ENCODE results near the gene MCTP1.
A peak's percentile ranks its signal among the peaks of the same experiment; 100 is the strongest.
"Not testable (repeated sequence)": the region's sequence is repeated elsewhere in the genome, so short reads cannot be mapped to it uniquely, and the experiment has no call there.

Gene MCTP1

DNA sequence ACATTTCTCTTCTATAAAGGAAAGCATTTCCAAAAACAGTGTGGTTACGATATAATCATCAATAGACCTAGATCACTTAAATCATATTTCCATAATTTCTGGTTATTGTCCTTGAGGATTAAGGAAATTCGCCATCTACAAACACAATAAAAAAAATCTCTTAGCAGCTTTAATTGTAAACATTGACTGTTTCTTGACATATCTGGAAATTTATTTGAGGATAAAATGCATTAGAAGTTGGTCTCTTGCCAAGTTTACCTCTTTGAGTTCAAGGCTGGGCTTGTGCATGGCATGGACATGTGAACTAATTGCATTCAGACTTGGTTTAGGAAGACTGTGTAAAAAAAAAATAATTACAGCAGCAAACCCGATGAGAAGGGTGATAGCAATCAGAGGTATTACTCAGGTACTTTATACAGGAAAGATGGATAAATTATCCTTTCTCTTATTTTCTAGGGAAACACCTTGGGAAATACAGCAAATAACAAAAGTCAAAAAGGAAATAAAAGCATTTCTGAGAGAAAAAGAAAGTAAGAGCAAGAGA is 428.6 kb downstream of the MCTP1 start:
- Histone ChIP-seq H3K9me3 (ENCODE audit: control insufficient read depth, insufficient read depth, low read length) (no peaks in the 10 kb centered on the region), H3K36me3 (ENCODE audit: insufficient read depth, low read length) (no peaks in the 10 kb centered on the region), H3K9ac (ENCODE audit: low read depth, low read length) (no peak overlapping the region), H3K4me1 (ENCODE audit: insufficient read depth, low read length) (peaks cover 26% of the 10 kb centered on the region)

DNA sequence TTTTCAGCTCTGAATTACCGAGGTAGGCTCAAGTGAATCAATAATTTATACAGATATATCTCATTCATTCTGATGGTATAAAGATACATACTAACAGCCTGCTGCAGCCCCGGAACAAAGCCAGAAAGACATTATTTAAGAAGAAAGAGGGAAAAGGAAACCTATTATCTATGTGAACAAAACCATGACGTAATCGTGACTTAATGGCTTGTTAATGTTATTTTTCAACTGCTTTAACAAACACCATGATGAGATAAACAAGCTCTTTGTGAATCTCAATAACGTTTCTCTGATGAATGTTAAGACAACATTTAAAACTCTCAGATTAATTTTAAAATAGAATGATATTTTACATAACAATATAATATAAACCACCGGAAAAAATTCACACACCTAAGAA is 429.4 kb downstream of the MCTP1 start:
- Histone ChIP-seq H3K36me3 (ENCODE audit: insufficient read depth, low read length) (no peaks in the 10 kb centered on the region), H3K4me1 (ENCODE audit: insufficient read depth, low read length) (peaks cover 26% of the 10 kb centered on the region), H3K9me3 (ENCODE audit: control insufficient read depth, insufficient read depth, low read length) (no peaks in the 10 kb centered on the region), H3K9ac (ENCODE audit: low read depth, low read length) (no peak overlapping the region)

DNA sequence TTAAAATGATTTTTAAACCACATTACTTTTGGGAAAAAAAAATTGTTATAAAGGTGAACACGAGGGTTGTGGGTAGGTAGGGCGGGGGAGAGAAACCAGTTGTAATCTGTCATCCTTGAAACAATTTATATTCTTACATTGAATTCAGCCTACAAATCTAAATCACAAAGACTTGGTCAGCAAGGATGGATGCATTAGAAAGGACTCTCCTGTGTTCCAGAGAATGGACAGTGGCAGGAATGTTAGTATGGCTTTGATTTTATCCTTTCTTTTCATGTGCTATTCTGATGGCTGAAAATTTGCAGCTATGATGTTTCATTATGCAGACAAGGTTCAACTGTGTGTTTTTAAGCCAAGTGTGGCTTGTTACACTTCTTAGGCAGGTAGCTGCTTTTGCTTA is 431.8 kb downstream of the MCTP1 start:
- Histone ChIP-seq H3K4me1 (ENCODE audit: insufficient read depth, low read length) (peaks cover 26% of the 10 kb centered on the region), H3K9ac (ENCODE audit: low read depth, low read length) (no peak overlapping the region), H3K9me3 (ENCODE audit: control insufficient read depth, insufficient read depth, low read length) (no peaks in the 10 kb centered on the region), H3K36me3 (ENCODE audit: insufficient read depth, low read length) (no peaks in the 10 kb centered on the region)

DNA sequence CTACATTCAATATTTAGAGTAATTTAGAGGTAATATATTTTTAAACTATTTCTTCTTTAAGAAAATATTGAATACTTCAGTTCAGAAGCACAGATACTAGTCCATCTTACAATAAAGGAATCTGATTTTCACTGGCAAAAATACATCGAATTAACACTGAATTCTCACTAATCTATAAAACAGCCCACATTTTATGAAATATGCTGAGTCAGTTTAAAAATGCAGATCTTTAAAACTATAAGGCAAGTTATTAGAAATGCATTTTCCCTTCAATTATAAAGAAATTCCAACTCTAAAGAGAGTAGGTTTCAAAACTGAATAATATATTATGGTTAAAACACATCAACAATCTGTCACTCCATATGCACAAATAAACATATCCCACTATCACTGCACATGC is 433.9 kb downstream of the MCTP1 start:
- H3K9ac ChIP-seq (ENCODE audit: low read depth, low read length) = no peak overlapping the region
- no peaks in the 10 kb centered on the region for H3K36me3 ChIP-seq (ENCODE audit: insufficient read depth, low read length)
- H3K4me1 ChIP-seq (ENCODE audit: insufficient read depth, low read length) = peaks cover 26% of the 10 kb centered on the region
- no peaks in the 10 kb centered on the region for H3K9me3 ChIP-seq (ENCODE audit: control insufficient read depth, insufficient read depth, low read length)

DNA sequence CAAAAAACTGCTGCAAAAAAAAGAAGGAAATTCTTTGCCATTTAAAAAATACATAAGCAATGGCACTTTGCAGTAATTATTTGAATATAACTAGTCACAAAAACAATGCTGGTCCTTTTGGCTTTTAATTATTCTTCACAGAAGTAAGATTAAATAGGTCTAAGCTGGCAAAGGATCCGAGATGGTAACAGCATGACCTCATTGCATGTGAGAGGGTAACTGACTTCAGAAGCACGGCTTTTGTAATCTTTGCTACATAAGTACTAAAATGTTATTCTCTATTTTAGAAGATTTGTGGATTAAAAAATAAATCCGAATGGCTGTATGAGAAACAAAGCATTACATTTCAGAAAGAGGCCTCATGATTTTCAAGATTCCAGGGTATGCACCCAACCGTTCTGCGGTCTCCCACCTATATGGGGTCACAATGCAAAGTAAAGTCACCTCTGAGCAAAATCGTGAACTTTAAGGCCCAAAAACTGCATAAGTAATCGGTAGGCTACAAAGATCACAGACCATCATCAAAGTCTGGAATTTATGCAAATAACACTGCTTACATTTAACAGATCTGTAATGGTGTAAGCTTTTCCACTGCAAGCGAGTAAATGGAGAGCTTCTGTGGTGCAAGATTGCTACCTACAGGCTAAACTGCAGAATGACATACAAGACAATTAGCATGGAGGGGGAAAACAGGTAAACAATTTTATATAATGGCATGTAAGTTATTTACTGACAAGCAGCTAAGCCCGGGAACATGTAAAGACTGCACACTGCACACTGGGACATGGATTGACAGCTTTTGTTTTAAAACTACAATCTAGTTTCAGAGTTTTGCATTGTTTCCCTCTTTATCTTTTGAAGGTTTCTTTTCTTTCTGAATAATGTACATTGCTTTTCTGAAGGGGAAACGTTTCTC is 434.8 kb downstream of the MCTP1 start:
- H3K9ac ChIP-seq (ENCODE audit: low read depth, low read length) = peak overlapping the region; percentile 40; the same call in 1 of the 2 replicates
- H3K4me1 ChIP-seq (ENCODE audit: insufficient read depth, low read length) = peaks cover 21% of the 10 kb centered on the region
- H3K9me3 ChIP-seq (ENCODE audit: control insufficient read depth, insufficient read depth, low read length) = no peaks in the 10 kb centered on the region
- no peaks in the 10 kb centered on the region for H3K36me3 ChIP-seq (ENCODE audit: insufficient read depth, low read length)

DNA sequence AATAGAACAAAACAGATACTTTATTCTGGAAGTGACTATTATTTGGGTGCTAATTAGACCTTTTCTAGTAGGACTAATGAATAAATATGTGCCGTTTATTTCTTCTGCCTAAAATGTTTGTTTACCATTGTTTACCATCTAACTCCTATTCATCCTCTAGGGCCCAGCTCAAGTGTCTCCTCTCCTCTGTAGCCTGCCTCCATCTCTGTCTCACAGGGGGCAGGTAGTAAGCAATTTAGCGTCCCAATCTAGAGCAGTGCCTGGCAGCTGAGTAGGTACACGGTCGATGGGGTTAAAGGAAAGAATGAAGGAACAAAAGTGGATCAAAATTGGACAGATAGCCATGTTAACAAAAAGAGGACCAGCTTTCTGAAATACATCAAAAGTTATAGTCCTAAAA is 435.6 kb downstream of the MCTP1 start:
- H3K9ac ChIP-seq (ENCODE audit: low read depth, low read length) = no peak overlapping the region
- no peaks in the 10 kb centered on the region for H3K36me3 ChIP-seq (ENCODE audit: insufficient read depth, low read length)
- no peaks in the 10 kb centered on the region for H3K9me3 ChIP-seq (ENCODE audit: control insufficient read depth, insufficient read depth, low read length)
- peaks cover 17% of the 10 kb centered on the region for H3K4me1 ChIP-seq (ENCODE audit: insufficient read depth, low read length)

DNA sequence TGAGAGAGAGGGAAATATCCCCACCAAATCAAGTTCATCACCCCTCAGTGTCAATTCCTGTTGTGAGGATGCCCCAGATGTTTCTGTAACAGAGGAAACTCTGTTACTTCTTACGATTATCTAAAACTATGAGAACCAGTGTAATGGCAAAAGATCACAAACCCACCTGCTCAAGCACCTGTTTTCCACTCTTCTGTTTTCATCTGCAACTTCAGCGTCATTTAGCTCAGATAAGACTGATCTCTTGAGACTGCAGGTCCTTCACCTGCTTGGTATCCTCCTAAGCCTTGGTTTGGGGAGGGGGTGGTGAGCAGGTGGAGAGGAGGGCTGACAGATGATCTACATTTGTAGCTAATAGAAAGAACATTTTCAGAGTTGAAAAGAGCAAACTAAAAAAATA is 437.2 kb downstream of the MCTP1 start:
- no peaks in the 10 kb centered on the region for H3K9me3 ChIP-seq (ENCODE audit: control insufficient read depth, insufficient read depth, low read length)

DNA sequence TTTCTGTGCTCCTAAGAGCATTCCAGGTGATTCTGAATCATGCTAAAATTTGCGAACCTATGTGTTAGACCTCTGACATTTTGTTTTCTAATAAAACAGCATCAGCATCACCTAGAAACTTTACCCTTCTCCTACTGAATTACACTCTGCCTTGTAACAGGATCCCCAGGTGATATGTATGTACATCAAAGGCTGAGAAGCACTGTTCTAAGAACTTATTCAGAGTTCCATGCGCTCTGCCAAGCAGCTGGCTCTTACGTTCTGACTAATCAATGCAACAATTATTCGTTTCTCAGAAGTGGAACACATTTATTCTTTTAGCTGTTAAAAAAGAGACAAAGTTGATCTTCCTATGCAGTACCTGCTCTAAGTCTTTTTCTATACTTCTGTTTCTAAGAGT is 437.9 kb downstream of the MCTP1 start:
- Histone ChIP-seq H3K4me1 (ENCODE audit: insufficient read depth, low read length) (no peaks in the 10 kb centered on the region), H3K36me3 (ENCODE audit: insufficient read depth, low read length) (no peaks in the 10 kb centered on the region), H3K9ac (ENCODE audit: low read depth, low read length) (no peak overlapping the region)

More for the DNA sequence above, 437.2 kb downstream of the MCTP1 start:
- H3K4me1 ChIP-seq (ENCODE audit: insufficient read depth, low read length) = peaks cover 2% of the 10 kb centered on the region; the same call in 1 of the 2 replicates
- no peak overlapping the region for H3K9ac ChIP-seq (ENCODE audit: low read depth, low read length)
- no peaks in the 10 kb centered on the region for H3K36me3 ChIP-seq (ENCODE audit: insufficient read depth, low read length)

DNA sequence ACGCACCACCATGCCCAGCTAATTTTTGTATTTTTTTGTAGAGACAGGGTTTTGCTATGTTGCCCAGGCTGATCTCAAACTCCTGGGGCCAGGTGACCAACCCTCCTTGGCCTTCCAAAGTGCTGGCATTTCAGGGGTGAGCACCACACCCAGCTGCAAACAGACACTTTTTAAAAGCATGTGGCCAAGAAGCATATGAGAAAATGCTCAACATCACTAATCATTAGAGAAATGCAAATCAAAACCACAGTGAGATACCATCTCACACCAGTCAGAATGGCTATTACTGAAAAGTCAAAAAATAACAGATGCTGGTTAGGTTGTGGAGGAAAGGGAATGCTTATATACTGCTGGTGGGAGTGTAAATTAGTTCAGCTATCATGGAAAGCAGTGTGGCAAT is 439.2 kb downstream of the MCTP1 start:
- H3K4me1 ChIP-seq (ENCODE audit: insufficient read depth, low read length); H3K9ac ChIP-seq (ENCODE audit: low read depth, low read length); H3K9me3 ChIP-seq (ENCODE audit: control insufficient read depth, insufficient read depth, low read length); H3K36me3 ChIP-seq (ENCODE audit: insufficient read depth, low read length): not testable (repeated sequence)

More for the DNA sequence above, 437.9 kb downstream of the MCTP1 start:
- no peaks in the 10 kb centered on the region for H3K9me3 ChIP-seq (ENCODE audit: control insufficient read depth, insufficient read depth, low read length)

DNA sequence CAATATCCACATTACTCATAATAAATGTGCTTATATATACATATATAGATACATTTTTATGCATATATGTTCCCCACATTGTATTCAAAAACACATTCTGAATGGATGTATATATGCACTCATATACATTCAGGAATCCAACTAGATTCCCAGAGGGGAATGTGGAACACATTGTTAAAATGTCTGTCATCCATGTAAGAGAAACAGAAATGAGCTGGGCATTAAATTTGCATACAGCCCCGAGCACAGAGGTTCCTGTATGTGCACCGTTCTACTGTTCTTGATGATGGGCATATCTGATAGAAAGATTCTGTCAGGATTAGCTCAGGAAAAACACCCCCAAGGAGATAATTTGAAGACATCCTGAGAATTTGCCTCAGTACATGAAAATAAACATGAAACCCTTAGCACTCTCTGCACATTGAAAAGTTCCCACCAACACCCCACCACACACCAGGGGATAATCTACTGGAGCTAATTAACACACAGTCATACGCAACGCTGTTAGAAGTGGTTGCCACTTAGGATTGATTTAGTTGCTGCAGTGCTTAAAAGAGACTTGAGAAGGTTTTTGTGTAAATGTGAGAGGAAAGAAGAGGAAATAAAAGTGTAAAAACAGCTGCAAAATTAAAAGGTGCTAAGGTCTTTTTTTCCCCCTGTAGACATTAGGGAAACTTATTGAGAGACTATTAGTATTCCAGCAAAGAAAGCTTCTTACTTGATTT is 443.1 kb downstream of the MCTP1 start:
- no peaks in the 10 kb centered on the region for H3K4me1 ChIP-seq (ENCODE audit: insufficient read depth, low read length)
- no peaks in the 10 kb centered on the region for H3K36me3 ChIP-seq (ENCODE audit: insufficient read depth, low read length)
- H3K9me3 ChIP-seq (ENCODE audit: control insufficient read depth, insufficient read depth, low read length) = no peaks in the 10 kb centered on the region
- H3K9ac ChIP-seq (ENCODE audit: low read depth, low read length) = no peak overlapping the region

DNA sequence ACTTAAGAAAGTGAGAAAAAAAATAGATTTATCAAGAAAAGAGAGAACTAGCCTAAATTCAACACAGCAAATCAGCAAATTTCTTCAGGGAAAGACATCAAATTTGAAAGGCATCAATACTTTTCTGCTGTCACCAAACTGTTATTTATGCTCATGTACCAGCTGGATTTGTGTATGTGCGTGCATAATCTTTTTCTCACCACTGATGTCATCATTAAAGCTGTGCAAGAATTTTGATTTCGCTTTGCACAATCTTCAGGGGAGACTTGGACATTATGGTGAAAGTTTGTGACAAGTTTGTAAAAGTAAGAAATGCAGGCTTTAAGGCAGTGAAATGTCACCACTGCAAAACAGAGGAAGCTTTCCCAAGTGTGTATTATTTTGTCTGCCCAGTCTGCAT is 451.0 kb downstream of the MCTP1 start:
- no peak overlapping the region for H3K9ac ChIP-seq (ENCODE audit: low read depth, low read length)
- H3K36me3 ChIP-seq (ENCODE audit: insufficient read depth, low read length) = no peaks in the 10 kb centered on the region
- H3K9me3 ChIP-seq (ENCODE audit: control insufficient read depth, insufficient read depth, low read length) = no peaks in the 10 kb centered on the region
- H3K4me1 ChIP-seq (ENCODE audit: insufficient read depth, low read length) = peaks cover 3% of the 10 kb centered on the region; the same call in 1 of the 2 replicates

DNA sequence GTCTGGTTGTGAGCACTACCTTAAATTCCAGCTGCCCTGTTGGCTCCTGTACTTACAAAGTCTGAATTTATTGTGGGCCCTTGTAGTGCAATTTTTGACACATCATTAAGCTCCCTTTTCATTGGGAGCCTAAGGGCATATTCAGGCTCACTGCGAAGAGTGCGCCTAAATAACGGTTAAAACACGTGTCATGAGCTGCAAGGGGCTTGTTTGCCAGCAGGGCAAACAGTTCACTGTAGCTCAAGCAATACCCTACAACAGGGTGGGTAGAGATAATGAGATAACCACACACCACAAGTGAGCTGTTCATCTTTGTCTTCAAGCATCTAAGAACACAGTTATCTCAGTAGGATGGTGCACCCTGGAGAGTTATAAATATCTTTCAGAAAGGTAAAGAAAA is 452.2 kb downstream of the MCTP1 start:
- Histone ChIP-seq H3K9ac (ENCODE audit: low read depth, low read length) (no peak overlapping the region), H3K36me3 (ENCODE audit: insufficient read depth, low read length) (no peaks in the 10 kb centered on the region), H3K9me3 (ENCODE audit: control insufficient read depth, insufficient read depth, low read length) (no peaks in the 10 kb centered on the region), H3K4me1 (ENCODE audit: insufficient read depth, low read length) (peaks cover 3% of the 10 kb centered on the region; the same call in 1 of the 2 replicates)

DNA sequence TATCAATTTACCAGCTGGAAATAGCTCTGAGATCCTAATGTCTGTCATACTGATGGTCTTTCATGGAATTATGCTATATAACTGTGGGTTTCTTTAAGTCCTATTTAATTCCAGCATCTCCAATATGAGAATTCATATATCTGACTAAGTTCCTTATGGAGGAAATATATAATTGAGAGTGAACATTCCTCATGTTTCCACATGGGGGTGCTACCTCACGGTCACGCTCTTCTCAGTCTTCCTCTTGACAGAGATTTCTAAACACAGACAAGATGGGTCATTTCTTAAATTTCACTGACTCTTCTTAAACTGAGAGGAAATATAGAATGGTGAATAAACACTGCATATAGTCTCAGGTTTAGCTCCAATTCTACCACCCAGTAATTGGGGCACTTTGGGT is 454.4 kb downstream of the MCTP1 start:
- Histone ChIP-seq H3K9ac (ENCODE audit: low read depth, low read length) (no peak overlapping the region), H3K9me3 (ENCODE audit: control insufficient read depth, insufficient read depth, low read length) (no peaks in the 10 kb centered on the region), H3K36me3 (ENCODE audit: insufficient read depth, low read length) (no peaks in the 10 kb centered on the region), H3K4me1 (ENCODE audit: insufficient read depth, low read length) (peaks cover 3% of the 10 kb centered on the region; the same call in 1 of the 2 replicates)

DNA sequence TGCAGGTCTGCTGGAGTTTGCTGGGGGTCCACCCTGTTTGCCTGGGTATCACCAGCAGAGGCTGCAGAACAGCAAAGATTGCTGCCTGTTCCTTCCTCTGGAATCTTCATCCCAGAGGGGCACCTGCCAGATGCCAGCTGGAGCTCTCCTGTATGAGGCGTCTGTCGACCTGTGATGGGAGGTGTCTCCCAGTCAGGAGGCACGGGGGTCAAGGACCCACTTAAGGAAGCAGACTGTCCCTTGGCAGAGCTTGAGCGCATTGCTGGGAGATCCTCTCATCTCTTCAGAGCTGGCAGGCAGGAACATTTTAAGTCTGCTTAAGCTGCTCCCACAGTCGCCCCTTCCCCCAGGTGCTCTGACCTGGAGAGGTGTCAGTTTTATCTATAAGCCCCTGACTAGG is 456.7 kb downstream of the MCTP1 start:
- not testable (repeated sequence) for H3K4me1 ChIP-seq (ENCODE audit: insufficient read depth, low read length); H3K9me3 ChIP-seq (ENCODE audit: control insufficient read depth, insufficient read depth, low read length); H3K9ac ChIP-seq (ENCODE audit: low read depth, low read length); H3K36me3 ChIP-seq (ENCODE audit: insufficient read depth, low read length)

All from ES-I3 (cell line).